Measurements from ENCODE around the gene KRTAP10-1.

The KRTAP10-1 gene

DNA sequence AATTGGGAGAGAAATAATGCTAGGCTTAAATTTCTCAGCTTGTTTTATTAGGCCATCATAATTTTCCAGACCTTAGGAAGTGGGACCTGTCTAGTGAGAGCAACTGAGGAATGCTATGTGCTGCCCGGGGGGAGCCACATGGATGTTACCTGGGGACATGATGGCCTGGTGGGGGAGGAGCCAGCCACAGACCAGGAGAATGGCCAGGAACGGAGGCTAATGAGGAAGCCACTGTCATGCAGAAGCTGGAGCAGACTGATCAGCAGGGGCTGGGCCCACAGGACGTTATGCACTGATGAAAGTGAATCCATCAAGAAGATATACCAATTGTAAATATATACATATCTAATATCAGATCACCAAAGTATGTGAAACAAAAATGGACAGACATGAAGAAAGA is 4.6 kb upstream of the KRTAP10-1 start:
- Histone ChIP-seq H3K36me3 (ENCODE audit: control insufficient read depth, insufficient read depth, low read length) (no peaks in the 10 kb centered on the region), H3K27me3 (ENCODE audit: control insufficient read depth, insufficient read depth, low read length) (no peaks in the 10 kb centered on the region), H3K27ac (ENCODE audit: low read depth, low read length) (no peak overlapping the region), H3K4me3 (ENCODE audit: low read depth, low read length) (no peak overlapping the region), H3K4me1 (ENCODE audit: control insufficient read depth, insufficient read depth, low read length) (peaks cover 20% of the 10 kb centered on the region), H3K9ac (ENCODE audit: low read length) (no peak overlapping the region), H3K9me3 (ENCODE audit: control insufficient read depth, insufficient read depth, low read depth, low read length) (peaks cover 10% of the 10 kb centered on the region)

DNA sequence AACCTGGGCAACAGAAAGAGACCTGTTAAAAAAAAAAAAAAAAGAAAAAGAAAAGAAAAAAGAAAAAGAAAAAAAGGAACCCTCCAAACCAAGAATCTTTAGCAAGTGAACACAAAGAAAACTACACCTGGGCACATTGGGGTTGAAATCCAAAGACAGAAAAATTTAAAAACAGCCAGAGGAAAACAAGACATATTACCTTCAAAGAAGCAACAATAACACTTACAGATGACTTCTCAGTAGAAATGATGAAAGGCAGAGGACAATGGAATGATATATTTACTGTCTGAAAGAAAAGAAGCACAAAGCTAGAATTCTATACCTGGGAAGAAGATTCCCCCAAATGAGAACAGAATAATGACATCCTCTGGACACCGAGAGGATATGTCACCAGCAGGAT is 2.7 kb upstream of the KRTAP10-1 start:
- Histone ChIP-seq H3K4me3 (ENCODE audit: low read depth, low read length) (no peak overlapping the region), H3K4me1 (ENCODE audit: control insufficient read depth, insufficient read depth, low read length) (peaks cover 2% of the 10 kb centered on the region), H3K27me3 (ENCODE audit: control insufficient read depth, insufficient read depth, low read length) (no peaks in the 10 kb centered on the region), H3K27ac (ENCODE audit: low read depth, low read length) (no peak overlapping the region), H3K9ac (ENCODE audit: low read length) (no peak overlapping the region), H3K36me3 (ENCODE audit: control insufficient read depth, insufficient read depth, low read length) (no peaks in the 10 kb centered on the region), H3K9me3 (ENCODE audit: control insufficient read depth, insufficient read depth, low read depth, low read length) (peaks cover 10% of the 10 kb centered on the region)

GRCh38 chr21:44540741-44541288 is 820 bp upstream of the KRTAP10-1 start:
- no peaks in the 10 kb centered on the region for H3K27me3 ChIP-seq (ENCODE audit: control insufficient read depth, insufficient read depth, low read length)
- no peak overlapping the region for H3K9ac ChIP-seq (ENCODE audit: low read length)
- no peak overlapping the region for H3K27ac ChIP-seq (ENCODE audit: low read depth, low read length)
- H3K4me3 ChIP-seq (ENCODE audit: low read depth, low read length) = no peak overlapping the region
- no peaks in the 10 kb centered on the region for H3K36me3 ChIP-seq (ENCODE audit: control insufficient read depth, insufficient read depth, low read length)
- peaks cover 10% of the 10 kb centered on the region for H3K9me3 ChIP-seq (ENCODE audit: control insufficient read depth, insufficient read depth, low read depth, low read length)
- H3K4me1 ChIP-seq (ENCODE audit: control insufficient read depth, insufficient read depth, low read length) = no peaks in the 10 kb centered on the region

DNA sequence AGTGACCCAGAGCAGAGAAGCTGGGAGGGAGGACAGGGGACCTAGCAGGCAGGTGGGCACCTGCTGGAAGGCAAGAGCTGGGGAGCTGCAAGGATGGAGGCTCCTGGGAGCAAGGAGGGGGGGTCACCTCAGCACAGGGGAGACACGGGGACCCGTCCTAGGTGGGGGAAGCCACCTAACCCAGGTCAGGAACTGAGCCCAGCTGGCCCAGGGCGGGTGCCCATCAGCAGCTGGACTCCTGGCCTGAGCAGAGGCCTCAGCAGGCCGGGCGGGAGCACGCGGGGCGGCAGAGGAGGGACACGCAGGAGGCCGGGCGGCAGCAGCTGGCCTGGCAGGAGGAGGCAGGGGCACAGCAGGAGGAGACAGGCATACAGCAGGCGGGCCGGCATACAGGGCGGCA is 949 bp downstream of the KRTAP10-1 start:
- H3K27me3 ChIP-seq (ENCODE audit: control insufficient read depth, insufficient read depth, low read length) = no peaks in the 10 kb centered on the region
- H3K27ac ChIP-seq (ENCODE audit: low read depth, low read length) = no peak overlapping the region

GRCh38 chr21:44537930-44538911 is 1.8 kb downstream of the KRTAP10-1 start:
- Histone ChIP-seq H3K4me3 (ENCODE audit: low read depth, low read length) (no peak overlapping the region), H3K27me3 (ENCODE audit: control insufficient read depth, insufficient read depth, low read length) (no peaks in the 10 kb centered on the region), H3K27ac (ENCODE audit: low read depth, low read length) (no peak overlapping the region), H3K9ac (ENCODE audit: low read length) (no peak overlapping the region), H3K4me1 (ENCODE audit: control insufficient read depth, insufficient read depth, low read length) (no peaks in the 10 kb centered on the region), H3K36me3 (ENCODE audit: control insufficient read depth, insufficient read depth, low read length) (no peaks in the 10 kb centered on the region), H3K9me3 (ENCODE audit: control insufficient read depth, insufficient read depth, low read depth, low read length) (peaks cover 7% of the 10 kb centered on the region)

More for the DNA sequence above, 949 bp downstream of the KRTAP10-1 start:
- peaks cover 12% of the 10 kb centered on the region for H3K9me3 ChIP-seq (ENCODE audit: control insufficient read depth, insufficient read depth, low read depth, low read length)
- H3K4me1 ChIP-seq (ENCODE audit: control insufficient read depth, insufficient read depth, low read length) = no peaks in the 10 kb centered on the region
- no peak overlapping the region for H3K4me3 ChIP-seq (ENCODE audit: low read depth, low read length)
- H3K9ac ChIP-seq (ENCODE audit: low read length) = no peak overlapping the region
- no peaks in the 10 kb centered on the region for H3K36me3 ChIP-seq (ENCODE audit: control insufficient read depth, insufficient read depth, low read length)

- no peaks in the 10 kb centered on the region for H3K36me3 ChIP-seq (ENCODE audit: control insufficient read depth, insufficient read depth, low read length)
- 0 out of 2 replicates have a peak, but pooled peaks cover 2% of the 10 kb centered on the region for H3K9me3 ChIP-seq (ENCODE audit: control insufficient read depth, insufficient read depth, low read depth, low read length)
- H3K27ac ChIP-seq (ENCODE audit: low read depth, low read length) = no peak overlapping the region
- no peaks in the 10 kb centered on the region for H3K27me3 ChIP-seq (ENCODE audit: control insufficient read depth, insufficient read depth, low read length)
- H3K4me3 ChIP-seq (ENCODE audit: low read depth, low read length) = no peak overlapping the region
- no peaks in the 10 kb centered on the region for H3K4me1 ChIP-seq (ENCODE audit: control insufficient read depth, insufficient read depth, low read length)
- H3K9ac ChIP-seq (ENCODE audit: low read length) = no peak overlapping the region
Observed at GRCh38 chr21:44535963-44536362, 4.0 kb downstream of the KRTAP10-1 start.

DNA sequence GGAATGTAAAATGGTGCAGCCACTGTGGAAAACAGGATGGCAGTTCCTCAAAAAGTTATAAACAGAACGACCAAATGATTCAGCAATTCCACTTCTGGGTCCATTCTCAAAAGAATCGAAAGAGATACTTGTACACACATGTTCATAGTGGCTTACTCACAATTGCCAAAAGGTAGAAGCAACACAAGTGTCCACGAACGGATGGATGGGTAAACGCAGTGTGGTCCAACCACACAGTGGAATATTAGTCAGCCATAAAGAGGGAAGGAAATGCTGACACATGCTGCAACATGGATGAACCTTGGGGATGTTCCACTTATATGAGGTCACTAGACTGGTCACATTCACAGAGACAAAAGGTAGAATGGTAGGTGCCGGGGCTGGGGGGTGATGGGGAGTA is 5.3 kb downstream of the KRTAP10-1 start:
- no peak overlapping the region for H3K27ac ChIP-seq (ENCODE audit: low read depth, low read length)
- no peaks in the 10 kb centered on the region for H3K4me1 ChIP-seq (ENCODE audit: control insufficient read depth, insufficient read depth, low read length)
- H3K9me3 ChIP-seq (ENCODE audit: control insufficient read depth, insufficient read depth, low read depth, low read length) = 0 out of 2 replicates have a peak, but pooled peaks cover 2% of the 10 kb centered on the region
- H3K4me3 ChIP-seq (ENCODE audit: low read depth, low read length) = no peak overlapping the region
- no peak overlapping the region for H3K9ac ChIP-seq (ENCODE audit: low read length)
- no peaks in the 10 kb centered on the region for H3K36me3 ChIP-seq (ENCODE audit: control insufficient read depth, insufficient read depth, low read length)
- no peaks in the 10 kb centered on the region for H3K27me3 ChIP-seq (ENCODE audit: control insufficient read depth, insufficient read depth, low read length)

DNA sequence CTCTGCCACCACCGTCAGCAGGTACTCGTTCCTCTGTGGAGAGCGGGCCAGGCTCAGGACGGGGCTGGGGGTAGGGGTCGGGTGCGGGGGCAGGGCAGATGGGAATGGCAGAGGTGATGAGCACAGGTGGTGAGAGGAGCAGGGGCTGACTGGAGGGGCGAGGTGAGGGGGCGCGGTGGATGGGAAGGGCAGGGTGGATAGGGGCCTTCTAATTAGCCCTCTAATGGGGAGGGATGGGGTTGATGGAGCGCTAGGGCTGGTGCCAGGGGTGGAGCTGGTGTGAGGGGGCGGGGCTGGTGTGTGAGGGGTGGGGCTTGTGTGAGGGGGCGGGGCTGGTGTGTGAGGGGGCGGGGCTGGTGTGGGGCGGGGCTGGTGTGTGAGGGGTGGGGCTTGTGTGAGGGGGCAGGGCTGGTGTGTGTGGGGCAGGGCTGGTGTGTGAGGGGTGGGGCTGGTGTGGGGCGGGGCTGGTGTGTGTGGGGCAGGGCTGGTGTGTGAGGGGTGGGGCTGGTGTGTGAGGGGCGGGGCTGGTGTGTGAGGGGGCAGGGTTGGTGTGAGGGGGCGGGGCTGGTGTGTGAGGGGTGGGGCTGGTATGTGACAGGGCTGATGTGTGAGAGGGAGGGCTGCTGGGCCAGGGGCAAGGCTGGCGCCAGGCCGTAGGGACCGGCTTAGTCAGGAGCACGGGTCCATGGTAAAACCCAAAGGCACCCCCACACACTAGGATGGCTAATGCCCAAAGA is 5.9 kb downstream of the KRTAP10-1 start:
- H3K9ac ChIP-seq (ENCODE audit: low read length) = no peak overlapping the region
- no peaks in the 10 kb centered on the region for H3K27me3 ChIP-seq (ENCODE audit: control insufficient read depth, insufficient read depth, low read length)
- H3K4me1 ChIP-seq (ENCODE audit: control insufficient read depth, insufficient read depth, low read length) = no peaks in the 10 kb centered on the region
- H3K9me3 ChIP-seq (ENCODE audit: control insufficient read depth, insufficient read depth, low read depth, low read length) = 0 out of 2 replicates have a peak, but pooled peaks cover 2% of the 10 kb centered on the region
- H3K27ac ChIP-seq (ENCODE audit: low read depth, low read length) = no peak overlapping the region
- H3K4me3 ChIP-seq (ENCODE audit: low read depth, low read length) = no peak overlapping the region
- no peaks in the 10 kb centered on the region for H3K36me3 ChIP-seq (ENCODE audit: control insufficient read depth, insufficient read depth, low read length)

DNA sequence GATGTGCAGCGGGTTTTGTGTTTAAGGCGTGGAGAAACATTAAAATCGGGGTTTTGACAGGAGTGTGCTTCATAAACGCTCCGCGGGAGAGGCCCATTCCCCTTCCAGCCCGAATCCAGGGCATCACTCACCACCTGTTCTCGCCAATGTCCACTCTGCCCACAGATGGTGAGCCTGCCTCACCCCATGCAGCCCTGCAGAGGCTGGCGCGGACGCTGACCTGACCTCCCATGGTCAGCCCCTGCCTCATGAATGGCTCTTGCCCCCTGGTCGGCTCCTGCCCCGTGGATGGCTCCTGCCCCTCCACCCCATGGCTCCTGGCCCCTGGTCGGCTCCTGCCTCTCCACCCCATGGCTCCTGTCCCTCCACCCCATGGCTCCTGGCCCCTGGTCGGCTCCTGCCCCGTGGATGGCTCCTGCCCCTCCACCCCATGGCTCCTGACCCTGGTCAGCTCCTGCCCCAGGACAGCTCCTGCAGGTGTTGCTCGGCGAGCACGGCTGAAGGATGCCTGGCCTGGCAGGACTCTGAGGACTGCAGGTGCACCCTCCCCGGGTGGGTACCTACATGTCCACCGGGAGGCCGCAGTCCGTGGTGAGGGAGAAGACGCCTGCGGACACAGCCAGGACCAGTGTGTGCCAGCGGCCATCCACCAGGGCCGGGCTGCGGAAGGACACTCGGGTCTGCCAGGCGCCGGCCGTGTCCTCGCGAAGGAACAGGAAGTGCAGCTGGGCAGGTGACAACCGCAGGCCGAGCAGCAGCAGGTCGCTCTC is 6.7 kb downstream of the KRTAP10-1 start:
- H3K9me3 ChIP-seq (ENCODE audit: control insufficient read depth, insufficient read depth, low read depth, low read length) = 0 out of 2 replicates have a peak, but pooled peaks cover 2% of the 10 kb centered on the region
- H3K27ac ChIP-seq (ENCODE audit: low read depth, low read length) = no peak overlapping the region
- H3K27me3 ChIP-seq (ENCODE audit: control insufficient read depth, insufficient read depth, low read length) = no peaks in the 10 kb centered on the region
- H3K4me3 ChIP-seq (ENCODE audit: low read depth, low read length) = no peak overlapping the region
- H3K9ac ChIP-seq (ENCODE audit: low read length) = no peak overlapping the region
- no peaks in the 10 kb centered on the region for H3K4me1 ChIP-seq (ENCODE audit: control insufficient read depth, insufficient read depth, low read length)
- no peaks in the 10 kb centered on the region for H3K36me3 ChIP-seq (ENCODE audit: control insufficient read depth, insufficient read depth, low read length)

DNA sequence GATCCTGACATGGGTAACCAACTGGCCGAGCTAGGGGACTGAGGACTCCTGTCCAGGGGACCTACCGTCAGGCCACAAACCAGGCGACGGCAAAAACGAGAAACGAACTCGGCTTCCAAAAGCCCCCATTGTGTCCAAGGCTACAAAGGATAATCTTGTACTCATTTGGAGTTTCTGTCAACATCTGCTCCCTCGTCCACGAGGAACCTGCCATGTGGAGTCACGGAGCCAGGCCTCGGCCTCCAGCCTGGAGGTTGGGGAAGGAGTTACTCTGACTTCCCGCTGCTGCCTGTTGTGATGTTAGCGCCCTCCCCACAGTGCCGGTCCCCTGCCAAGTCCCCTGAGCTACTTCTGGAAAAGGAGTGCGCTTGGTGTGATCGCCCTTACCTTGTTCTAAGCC is 7.3 kb downstream of the KRTAP10-1 start:
- Histone ChIP-seq H3K4me1 (ENCODE audit: control insufficient read depth, insufficient read depth, low read length) (no peaks in the 10 kb centered on the region), H3K4me3 (ENCODE audit: low read depth, low read length) (no peak overlapping the region), H3K36me3 (ENCODE audit: control insufficient read depth, insufficient read depth, low read length) (no peaks in the 10 kb centered on the region), H3K9ac (ENCODE audit: low read length) (no peak overlapping the region), H3K9me3 (ENCODE audit: control insufficient read depth, insufficient read depth, low read depth, low read length) (0 out of 2 replicates have a peak, but pooled peaks cover 2% of the 10 kb centered on the region), H3K27ac (ENCODE audit: low read depth, low read length) (no peak overlapping the region), H3K27me3 (ENCODE audit: control insufficient read depth, insufficient read depth, low read length) (no peaks in the 10 kb centered on the region)

All from HUES6 (cell line).